LNCaP clone FGC (cell line): ENCODE results near the gene CCDC40.
"Not testable (repeated sequence)": the region's sequence is repeated elsewhere in the genome, so short reads cannot be mapped to it uniquely, and the experiment has no call there.

Source experiments
- DNase-seq: peaks from one replicate; pipeline ENCODE4 v3.0.0-alpha.2; 2011; ENCODE audit warnings: low read depth
- H3K4me3 ChIP-seq: 2 replicates; pipeline ENCODE4 v1.5.1; 2011; ENCODE audit warnings: mild to moderate bottlenecking, low read depth, low read length, control low read depth
- TF ChIP-seq, protein P1 (sequence below): IDR thresholded peaks from 2 replicates; pipeline ENCODE4 v1.5.1; 2012; ENCODE audit warnings: mild to moderate bottlenecking; ENCODE audit not compliant: control insufficient read depth, insufficient read depth; ENCODE audit errors: extremely low read depth

CCDC40 gene

DNA sequence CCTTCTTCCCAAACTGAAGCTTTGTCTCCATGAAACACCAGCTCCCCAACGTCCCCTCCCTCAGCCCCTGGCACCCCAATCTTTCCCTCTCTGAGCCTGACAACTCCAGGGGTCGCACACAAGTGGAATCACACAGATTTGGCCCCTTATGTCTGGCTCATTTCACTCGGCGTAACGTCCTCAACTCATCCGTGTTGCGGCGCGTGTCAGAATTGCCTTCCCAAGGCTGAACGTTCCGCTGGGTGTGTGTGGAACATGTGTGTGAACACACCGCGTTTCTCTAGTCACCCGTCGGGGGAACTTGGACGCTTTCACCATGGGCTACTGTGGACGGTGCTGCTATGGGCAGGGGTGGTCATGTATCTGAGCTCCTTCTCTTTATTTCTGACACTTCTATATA is 45.7 kb upstream of the CCDC40 start:
- TF ChIP-seq, protein P1, sequence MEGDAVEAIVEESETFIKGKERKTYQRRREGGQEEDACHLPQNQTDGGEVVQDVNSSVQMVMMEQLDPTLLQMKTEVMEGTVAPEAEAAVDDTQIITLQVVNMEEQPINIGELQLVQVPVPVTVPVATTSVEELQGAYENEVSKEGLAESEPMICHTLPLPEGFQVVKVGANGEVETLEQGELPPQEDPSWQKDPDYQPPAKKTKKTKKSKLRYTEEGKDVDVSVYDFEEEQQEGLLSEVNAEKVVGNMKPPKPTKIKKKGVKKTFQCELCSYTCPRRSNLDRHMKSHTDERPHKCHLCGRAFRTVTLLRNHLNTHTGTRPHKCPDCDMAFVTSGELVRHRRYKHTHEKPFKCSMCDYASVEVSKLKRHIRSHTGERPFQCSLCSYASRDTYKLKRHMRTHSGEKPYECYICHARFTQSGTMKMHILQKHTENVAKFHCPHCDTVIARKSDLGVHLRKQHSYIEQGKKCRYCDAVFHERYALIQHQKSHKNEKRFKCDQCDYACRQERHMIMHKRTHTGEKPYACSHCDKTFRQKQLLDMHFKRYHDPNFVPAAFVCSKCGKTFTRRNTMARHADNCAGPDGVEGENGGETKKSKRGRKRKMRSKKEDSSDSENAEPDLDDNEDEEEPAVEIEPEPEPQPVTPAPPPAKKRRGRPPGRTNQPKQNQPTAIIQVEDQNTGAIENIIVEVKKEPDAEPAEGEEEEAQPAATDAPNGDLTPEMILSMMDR = no peak
- no peak overlapping the region for H3K4me3 ChIP-seq
- no peak for DNase-seq

DNA sequence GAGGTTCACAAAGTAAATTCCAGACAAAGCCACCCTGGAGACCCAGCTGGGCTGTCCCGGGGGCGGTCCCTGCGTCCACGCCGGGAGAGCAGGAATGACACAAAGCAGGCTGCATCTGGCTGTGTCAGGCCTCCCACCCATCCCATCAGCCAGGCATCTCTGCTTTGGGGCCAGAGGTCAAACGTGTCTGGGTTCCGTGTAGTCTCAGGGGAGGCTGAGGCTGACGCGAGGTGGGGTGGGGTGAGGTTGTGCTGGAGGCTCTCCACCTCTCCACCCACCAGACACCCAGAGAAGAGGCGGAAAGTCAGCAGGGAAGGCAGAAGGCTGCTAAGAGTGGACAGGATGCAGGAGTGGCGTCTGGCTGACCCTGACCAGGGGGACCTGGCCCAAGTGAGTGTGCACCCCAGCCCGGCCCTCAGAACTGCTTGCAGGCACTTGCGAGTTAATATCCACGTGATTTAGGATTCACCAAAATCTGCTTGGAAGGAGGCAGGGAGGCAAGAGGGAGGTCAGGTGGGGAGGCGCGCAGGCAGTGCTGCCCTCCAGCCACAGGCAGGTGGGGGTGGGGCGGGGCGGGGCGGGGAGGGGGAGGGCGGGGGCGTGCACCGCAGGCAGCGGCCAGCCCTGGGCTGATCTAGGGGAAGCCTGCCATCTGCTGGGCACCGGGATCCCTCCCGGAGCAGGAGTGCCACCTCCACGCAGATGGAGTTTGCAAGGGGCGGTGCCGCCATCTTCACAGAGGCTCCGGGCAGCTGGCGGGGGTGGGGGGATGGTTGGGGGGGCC is 45.1 kb upstream of the CCDC40 start:
- TF ChIP-seq, protein P1 = peak; percentile 86
- peak; percentile 65 for DNase-seq
- peak overlapping the region; percentile 53 for H3K4me3 ChIP-seq

DNA sequence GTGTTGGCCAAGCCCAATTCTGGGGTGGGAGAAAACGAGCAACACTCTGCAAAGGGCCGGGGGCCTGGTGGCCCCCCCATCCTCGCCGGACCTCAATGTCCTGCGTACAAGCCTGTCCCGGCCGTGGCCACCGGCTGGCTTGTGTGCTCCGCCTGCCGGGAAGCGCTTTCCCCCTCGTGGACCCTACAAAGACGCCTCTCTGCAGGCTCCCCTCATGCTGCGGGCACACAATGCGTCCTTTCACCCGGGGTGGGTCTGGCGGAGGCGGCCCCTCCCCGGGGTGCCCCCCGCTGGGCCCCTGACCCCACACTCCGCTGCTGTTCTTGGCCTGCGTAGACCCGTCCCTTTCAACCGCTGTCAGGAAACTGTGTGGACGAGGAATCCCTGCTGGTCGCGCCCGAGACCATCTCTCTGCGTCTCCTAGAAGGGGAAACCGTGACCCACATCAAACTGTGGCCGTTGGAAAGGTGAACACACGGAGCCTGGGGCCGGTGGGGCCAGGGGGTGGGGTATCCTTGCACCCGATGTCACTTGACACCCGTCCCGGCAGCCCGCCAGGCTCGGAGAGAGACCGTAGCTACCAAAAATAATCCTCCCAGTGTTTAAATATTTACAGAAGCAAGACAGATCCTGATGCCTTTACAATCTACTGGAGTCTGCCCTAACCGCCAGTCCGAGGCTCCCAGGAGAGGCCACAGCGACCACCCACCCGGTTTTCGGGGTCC is 44.4 kb upstream of the CCDC40 start:
- H3K4me3 ChIP-seq = peak overlapping the region; percentile 53
- peak; percentile 71 for DNase-seq
- TF ChIP-seq, protein P1 = no peak

DNA sequence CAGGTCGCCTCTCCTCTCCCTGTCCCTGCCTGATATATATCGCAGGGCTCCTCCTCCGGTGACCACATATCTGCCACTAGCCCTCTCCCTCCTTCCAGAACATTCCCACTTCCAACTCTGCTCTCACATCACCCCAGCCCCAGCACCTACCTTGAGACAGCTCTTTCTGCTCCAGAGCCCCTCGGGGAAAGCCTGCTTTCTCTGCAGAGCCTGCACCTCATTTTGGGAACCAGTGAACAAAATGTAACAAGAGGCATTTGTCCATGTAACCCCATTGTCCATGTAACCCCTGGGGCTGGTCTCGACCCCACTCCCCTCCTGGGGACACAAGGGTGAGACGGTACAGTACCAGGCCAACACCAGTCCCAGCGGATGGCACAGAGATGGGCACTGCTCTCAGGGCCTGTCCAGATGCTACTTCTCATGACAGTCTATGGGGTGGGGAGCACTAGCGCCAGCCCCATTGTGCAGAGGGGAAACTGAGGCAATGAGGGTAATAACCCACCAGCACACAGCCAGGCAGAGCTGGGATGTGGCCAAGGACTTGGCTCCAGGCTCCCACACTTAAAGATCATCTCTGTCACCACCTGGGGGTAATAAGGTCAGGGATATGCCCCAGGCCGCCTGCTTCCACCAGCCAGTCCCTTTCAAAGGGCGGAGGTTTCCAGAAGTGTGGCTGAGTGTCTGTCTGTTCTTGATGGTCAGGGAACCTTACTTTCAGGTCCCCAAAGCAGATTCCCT is 43.6 kb upstream of the CCDC40 start:
- no peak for DNase-seq
- TF ChIP-seq, protein P1 = no peak
- H3K4me3 ChIP-seq = peak overlapping the region; percentile 53

DNA sequence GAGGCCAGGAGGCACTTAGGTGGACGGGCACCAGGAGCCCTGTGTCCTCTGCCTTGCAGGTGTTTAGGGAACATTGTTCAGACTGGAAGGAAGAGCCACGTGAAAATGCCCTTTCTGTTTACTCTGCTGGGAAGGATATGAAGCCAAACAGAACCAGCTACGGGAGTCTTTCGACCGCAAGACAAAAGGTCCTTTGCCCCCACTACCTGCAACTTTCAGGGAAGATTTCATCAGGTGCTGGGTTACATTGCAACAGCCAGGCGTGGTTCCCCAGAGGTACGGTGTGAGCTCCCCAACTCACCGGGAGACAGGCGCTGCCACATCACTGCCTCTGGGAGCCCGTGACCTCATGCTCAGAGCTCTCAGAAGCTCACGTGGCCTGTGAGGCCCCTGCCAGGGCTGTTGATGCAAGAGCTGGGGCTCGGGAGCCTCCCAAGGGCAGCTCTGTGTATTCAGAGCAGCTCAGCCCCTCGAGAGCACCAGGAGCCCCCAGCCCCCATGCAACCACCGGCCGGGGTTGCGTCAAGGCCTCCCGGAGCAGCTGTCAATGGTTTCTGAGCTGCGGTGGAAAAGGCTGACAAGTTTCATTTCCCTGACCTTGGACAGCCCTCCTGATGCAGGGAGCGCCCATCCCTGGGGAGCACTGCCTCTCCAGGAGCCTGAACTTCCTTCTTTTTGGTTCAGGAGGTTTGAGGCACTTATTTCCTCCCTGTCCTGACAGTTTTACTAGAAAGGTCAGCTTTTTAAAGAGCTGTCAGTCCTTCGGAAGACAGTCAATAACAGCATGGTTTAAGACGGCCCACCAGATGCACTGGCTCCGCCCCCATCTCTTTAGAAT is 42.8 kb upstream of the CCDC40 start:
- DNase-seq = peak; percentile 54
- TF ChIP-seq, protein P1 = no peak
- no peak overlapping the region for H3K4me3 ChIP-seq

DNA sequence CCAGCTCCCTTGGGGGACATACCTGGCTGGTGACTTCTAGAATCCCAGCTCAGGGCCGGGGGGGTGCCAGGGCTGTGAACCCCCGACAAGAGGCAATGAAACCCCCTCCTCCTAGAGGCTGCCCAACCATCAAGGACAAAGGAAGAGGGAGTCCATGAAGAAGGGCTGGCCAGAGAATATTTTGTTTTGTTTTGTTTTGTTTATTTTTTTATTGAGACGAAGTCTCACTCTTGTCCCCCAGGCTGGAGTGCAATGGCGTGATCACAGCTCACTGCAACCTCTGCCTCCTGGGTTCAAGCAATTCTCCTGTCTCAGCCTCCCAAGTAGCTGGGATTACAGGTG is 42.2 kb upstream of the CCDC40 start:
- H3K4me3 ChIP-seq, DNase-seq: not testable (repeated sequence)

DNA sequence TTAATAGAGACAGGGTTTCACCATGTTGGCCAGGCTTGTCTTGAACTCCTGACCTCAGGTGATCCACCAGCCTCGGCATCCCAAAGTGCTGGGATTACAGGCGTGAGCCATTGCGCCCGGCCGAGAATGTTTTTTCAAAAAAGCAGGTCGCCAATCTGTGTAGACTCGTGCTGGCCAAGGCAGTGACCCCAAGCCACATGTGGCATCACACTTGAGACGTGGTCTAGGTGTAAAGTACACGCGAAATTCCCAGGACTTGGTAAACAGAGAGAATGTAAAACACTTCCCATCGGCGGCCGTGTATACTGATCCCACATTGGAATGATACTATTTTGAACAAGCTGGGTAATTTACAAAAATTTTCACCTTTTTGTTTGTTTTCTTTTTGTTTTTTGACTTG is 41.8 kb upstream of the CCDC40 start:
- TF ChIP-seq, protein P1 = no peak
- no peak for DNase-seq
- no peak overlapping the region for H3K4me3 ChIP-seq
